Hepatocyte (in vitro differentiated cells): ENCODE data around the gene UPK3A. TPM values are rescaled to one million over a fixed set of nuclear protein-coding genes. Genes with fewer than 3 reads are reported as not detected.

Source experiments
- DNase-seq: peaks from one replicate; pipeline ENCODE4 v3.0.0-alpha.2; 2016; ENCODE audit warnings: low spot score
- H2AFZ ChIP-seq: fragments of 200-600 bp; sonication (generic); 2 replicates; pipeline ENCODE4 v1.6.0; 2016; ENCODE audit warnings: antibody characterized with exemption, mild to moderate bottlenecking
- H3K27ac ChIP-seq: fragments of 200-600 bp; sonication (generic); 2 replicates; pipeline ENCODE4 v1.5.1; 2016; ENCODE audit warnings: mild to moderate bottlenecking
- H3K27me3 ChIP-seq: fragments of 200-600 bp; sonication (generic); 2 replicates; pipeline ENCODE4 v1.6.1; 2016
- H3K36me3 ChIP-seq: fragments of 200-600 bp; sonication (generic); replicated peaks from 2 replicates; pipeline ENCODE4 v1.5.1; 2016; ENCODE audit warnings: low read depth; ENCODE audit not compliant: insufficient read depth
- H3K4me1 ChIP-seq: fragments of 200-600 bp; sonication (generic); 2 replicates; pipeline ENCODE4 v1.5.1; 2016; ENCODE audit warnings: mild to moderate bottlenecking, moderate library complexity; ENCODE audit not compliant: insufficient read depth
- H3K4me2 ChIP-seq: fragments of 200-600 bp; sonication (generic); 2 replicates; pipeline ENCODE4 v1.6.0; 2016
- H3K4me3 ChIP-seq: fragments of 200-600 bp; sonication (generic); 2 replicates; pipeline ENCODE4 v1.5.1; 2016; ENCODE audit warnings: mild to moderate bottlenecking
- H3K79me2 ChIP-seq: fragments of 200-600 bp; sonication (generic); 2 replicates; pipeline ENCODE4 v1.6.0; 2017; ENCODE audit warnings: mild to moderate bottlenecking
- H3K9me2 ChIP-seq: fragments of 200-600 bp; sonication (generic); replicated peaks from 2 replicates; pipeline ENCODE4 v1.6.0; 2017; ENCODE audit warnings: mild to moderate bottlenecking; ENCODE audit not compliant: insufficient read depth
- H3K9me3 ChIP-seq: fragments of 200-600 bp; sonication (generic); 2 replicates; pipeline ENCODE4 v1.5.1; 2016; ENCODE audit warnings: low read depth, mild to moderate bottlenecking
- H4K20me1 ChIP-seq: fragments of 200-600 bp; sonication (generic); 2 replicates; pipeline ENCODE4 v1.6.0; 2016; ENCODE audit warnings: mild to moderate bottlenecking; ENCODE audit not compliant: insufficient read depth, poor library complexity, severe bottlenecking
- CTCF ChIP-seq: fragments of 200-600 bp; sonication (generic); IDR thresholded peaks from 2 replicates; pipeline ENCODE4 v1.5.1; 2016; ENCODE audit warnings: antibody characterized with exemption, mild to moderate bottlenecking; ENCODE audit not compliant: poor library complexity
- EZH2 ChIP-seq: fragments of 200-600 bp; sonication (generic); IDR thresholded peaks from 2 replicates; pipeline ENCODE4 v1.6.1; 2016; ENCODE audit warnings: antibody characterized with exemption, mild to moderate bottlenecking, borderline replicate concordance
- EZH2phosphoT487 ChIP-seq: fragments of 200-600 bp; sonication (generic); IDR thresholded peaks from one replicate; pipeline ENCODE4 v1.6.1; 2018; ENCODE audit warnings: antibody characterized with exemption, mild to moderate bottlenecking, low read depth, moderate library complexity; ENCODE audit not compliant: unreplicated experiment, severe bottlenecking
- WGBS: methylation state at CpG from one replicate; pipeline ENCODE4 v1.1.6; 2016; ENCODE audit warnings: low lambda C conversion rate; ENCODE audit errors: missing lambda C conversion rate; 5-methylcytosine and 5-hydroxymethylcytosine counted together
- polyA plus RNA-seq: library from polyadenylated mRNA; unstranded; fragments of >200 nt; fragmentation: Nextera tagmentation; extraction: Ambion mirVana; gene quantifications from 2 replicates; pipeline ENCODE4 v1.2.1, GENCODE V29; 2016
- total RNA-seq: library from RNA; depleted of rRNA; stranded (reverse); fragments of >200 nt; gene quantifications from 2 replicates; pipeline ENCODE4 v1.2.3, GENCODE V29; 2014

Gene UPK3A
- 14.4 and 14.9 TPM in 2 replicates for total RNA-seq
- 41.8 and 71.5 TPM in 2 replicates for polyA plus RNA-seq

GRCh38 chr22:45284705-45285262 lies at the start of gene UPK3A:
TSS of gene UPK3A (plus strand) at chr22:45284949. CDS start at chr22:45285014, 65 bp downstream.
- Histone ChIP-seq H3K4me2 (peak within 1 kb of the TSS; percentile 90), H3K36me3 (no peaks in the 10 kb centered on the region), H3K9me3 (no peaks in the 10 kb centered on the region), H3K4me3 (peak within 1 kb of the TSS; percentile 20), H3K4me1 (peaks cover 19% of the 10 kb centered on the region), H3K27me3 (no peaks in the 10 kb centered on the region), H4K20me1 (no peaks in the 10 kb centered on the region), H3K27ac (peak within 1 kb of the TSS; percentile 70), H3K79me2 (no peaks in the 10 kb centered on the region), H2AFZ (no peak within 1 kb of the TSS), H3K9me2 (no peaks in the 10 kb centered on the region)
- DNase-seq: peak; percentile 87
- WGBS: 2% methylated on average over 40 of the region's 46 CpGs
- TF ChIP-seq CTCF (no peak), EZH2phosphoT487 (no peak), EZH2 (no peak)

- Histone ChIP-seq H3K36me3 (no peaks in the 10 kb centered on the region), H4K20me1 (peaks cover 8% of the 10 kb centered on the region), H3K9me2 (no peaks in the 10 kb centered on the region), H3K4me1 (peaks cover 8% of the 10 kb centered on the region), H3K4me2 (no peak overlapping the region), H3K79me2 (peaks cover 47% of the 10 kb centered on the region), H2AFZ (no peak overlapping the region), H3K9me3 (no peaks in the 10 kb centered on the region), H3K4me3 (no peak overlapping the region), H3K27ac (no peak overlapping the region), H3K27me3 (no peaks in the 10 kb centered on the region)
- WGBS: 88% methylated on average over 23 of the region's 23 CpGs
- no peak for DNase-seq
- TF ChIP-seq CTCF (no peak), EZH2 (no peak), EZH2phosphoT487 (no peak)
Observed at GRCh38 chr22:45235101-45235777, 49.5 kb upstream of the UPK3A start.

- no peak overlapping the region for H3K27ac ChIP-seq
- no peaks in the 10 kb centered on the region for H3K9me2 ChIP-seq
- H3K36me3 ChIP-seq: no peaks in the 10 kb centered on the region
- H3K4me3 ChIP-seq: no peak overlapping the region
- no peak for DNase-seq
- peaks cover 8% of the 10 kb centered on the region for H4K20me1 ChIP-seq
- WGBS: 91% methylated on average over 20 of the region's 20 CpGs
- TF ChIP-seq CTCF: no peak
- TF ChIP-seq EZH2: no peak
- no peak for TF ChIP-seq EZH2phosphoT487
- H3K4me1 ChIP-seq: peaks cover 8% of the 10 kb centered on the region
- no peaks in the 10 kb centered on the region for H3K27me3 ChIP-seq
- no peak overlapping the region for H2AFZ ChIP-seq
- H3K79me2 ChIP-seq: peaks cover 47% of the 10 kb centered on the region
- H3K9me3 ChIP-seq: no peaks in the 10 kb centered on the region
- H3K4me2 ChIP-seq: no peak overlapping the region
Observed at GRCh38 chr22:45235851-45236342, 48.9 kb upstream of the UPK3A start.
